Mammary epithelial cell (primary cell): ENCODE data around the gene KIF17.

Source experiments
- CTCF ChIP-seq, 2 donors: IDR thresholded peaks in 1 of 2; conservative IDR thresholded peaks in 1 of 2; 2 replicates each; pipeline ENCODE4 v1.5.1; 2011 to 2012; ENCODE audit warnings: inconsistent platforms in 2 of 2, low read length in 2 of 2, mild to moderate bottlenecking in 2 of 2, control low read depth in 1 of 2, low read depth in 1 of 2; ENCODE audit not compliant: insufficient read depth in 1 of 2; ENCODE audit errors: extremely low read depth in 1 of 2
- EZH2 ChIP-seq: IDR thresholded peaks from 2 replicates; pipeline ENCODE4 v1.6.1; 2012; ENCODE audit warnings: low read length, inconsistent platforms, borderline replicate concordance

DNA sequence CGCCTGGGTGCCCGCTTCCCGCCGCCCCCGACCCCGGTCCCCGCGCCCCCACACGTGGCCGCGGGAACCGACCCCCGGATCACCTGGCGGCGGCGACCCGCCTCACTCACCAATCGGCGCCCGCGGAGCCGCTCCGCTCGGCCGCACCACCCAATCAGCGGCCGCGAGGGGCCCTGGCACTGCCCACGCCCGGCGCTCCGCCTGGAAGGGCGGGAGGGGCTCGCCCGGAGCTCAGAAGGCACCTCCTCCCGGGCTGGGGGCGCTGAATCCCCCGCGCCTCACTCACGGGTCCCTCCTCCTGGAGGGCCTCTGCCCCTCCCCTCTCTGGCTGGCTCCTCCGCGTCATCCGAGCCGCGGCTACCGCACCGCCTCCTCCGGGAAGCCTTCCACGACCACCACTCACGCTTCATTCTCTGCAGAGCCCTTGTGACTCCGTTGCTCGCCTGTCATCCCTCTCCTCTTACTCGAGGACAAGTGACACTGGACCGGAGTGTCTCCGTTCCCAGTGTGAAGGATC lies 14.3 kb upstream of the KIF17 start:
- no peak for TF ChIP-seq CTCF (conservative IDR thresholded peaks at IDR 0.05 in 1 of 2, IDR thresholded peaks at IDR 0.05 in 1 of 2; ENCODE audit: extremely low read depth in 1 of 2, insufficient read depth in 1 of 2, low read depth in 1 of 2, low read length in 2 of 2)
- TF ChIP-seq EZH2, result no peak
